Esophagus muscularis mucosa (tissue), 4 donors: ENCODE results near the gene UMPS. TPM values are rescaled to one million over a fixed set of nuclear protein-coding genes. Genes with fewer than 3 reads are reported as not detected.
"Not testable (repeated sequence)": the region's sequence is repeated elsewhere in the genome, so short reads cannot be mapped to it uniquely, and the experiment has no call there.

Source experiments
- DNase-seq: peaks from one replicate; pipeline ENCODE4 v3.0.0-alpha.2; 2017; ENCODE audit errors: extremely low spot score
- H3K27ac ChIP-seq, 4 donors: fragments of 200-600 bp; sonication (generic); replicated peaks in 1 of 4; 1 replicate in 3 of 4; 2 replicates in 1 of 4; pipeline ENCODE4 v1.5.1; 2016 to 2019; ENCODE audit warnings: mild to moderate bottlenecking in 1 of 4
- H3K27me3 ChIP-seq, 4 donors: fragments of 200-600 bp; sonication (generic); one replicate each; pipeline versions ENCODE4 v1.5.1 to v1.6.0; 2016 to 2019
- H3K36me3 ChIP-seq, 4 donors: fragments of 200-600 bp; sonication (generic); one replicate each; pipeline ENCODE4 v1.5.1; 2016 to 2019
- H3K4me1 ChIP-seq, 4 donors: fragments of 200-600 bp; sonication (generic); one replicate each; pipeline ENCODE4 v1.5.1; 2016 to 2019
- H3K4me3 ChIP-seq, 4 donors: fragments of 200-600 bp; sonication (generic); 1 replicate in 2 of 4; 2 replicates in 2 of 4; pipeline ENCODE4 v1.5.1; 2016 to 2019; ENCODE audit warnings: mild to moderate bottlenecking in 4 of 4, moderate library complexity in 1 of 4
- H3K9me3 ChIP-seq, 4 donors: fragments of 200-600 bp; sonication (generic); 1 replicate in 3 of 4; 2 replicates in 1 of 4; pipeline ENCODE4 v1.5.1; 2016 to 2019
- EP300 ChIP-seq: sonication (generic); formaldehyde crosslinking; IDR thresholded peaks from one replicate; pipeline ENCODE4 v1.6.1; 2017; ENCODE audit warnings: antibody characterized with exemption
- POLR2A ChIP-seq: fragments of 450-650 bp; IDR thresholded peaks from one replicate; pipeline ENCODE4 v1.6.1; 2017; ENCODE audit warnings: antibody characterized with exemption, moderate library complexity, mild to moderate bottlenecking, low read depth
- POLR2AphosphoS5 ChIP-seq, 2 donors: sonication (generic); formaldehyde crosslinking; IDR thresholded peaks; one replicate each; pipeline ENCODE4 v1.6.1; 2017; ENCODE audit warnings: antibody characterized with exemption in 2 of 2
- WGBS: methylation state at CpG from one replicate; pipeline ENCODE4 v1.1.5; 2018; 5-methylcytosine and 5-hydroxymethylcytosine counted together
- intact Hi-C: fragments of 100-400 bp; cut with DNase I; formaldehyde crosslinking; loops from one replicate; pipeline ENCODE4 v1.15.1; 2023
- total RNA-seq, 4 donors: library from RNA; depleted of rRNA; stranded (reverse); fragments of >200 nt; gene quantifications; one replicate each; pipeline versions ENCODE4 v1.1.0 to v1.2.1, GENCODE V29; 2016
- TF ChIP-seq, protein P1 (sequence below), 3 experiments: fragments of 200-600 bp in 2 of 3; fragments of 450-650 bp in 1 of 3; sonication (generic) in 2 of 3; IDR thresholded peaks; one replicate each; pipeline ENCODE4 v1.5.1; 2017 to 2019; ENCODE audit warnings: antibody characterized with exemption in 3 of 3, mild to moderate bottlenecking in 2 of 3, moderate library complexity in 1 of 3

Gene UMPS
- total RNA-seq, 4 donors from 2014 or later = 9.1 to 34.3 (median 21.1) TPM

DNA sequence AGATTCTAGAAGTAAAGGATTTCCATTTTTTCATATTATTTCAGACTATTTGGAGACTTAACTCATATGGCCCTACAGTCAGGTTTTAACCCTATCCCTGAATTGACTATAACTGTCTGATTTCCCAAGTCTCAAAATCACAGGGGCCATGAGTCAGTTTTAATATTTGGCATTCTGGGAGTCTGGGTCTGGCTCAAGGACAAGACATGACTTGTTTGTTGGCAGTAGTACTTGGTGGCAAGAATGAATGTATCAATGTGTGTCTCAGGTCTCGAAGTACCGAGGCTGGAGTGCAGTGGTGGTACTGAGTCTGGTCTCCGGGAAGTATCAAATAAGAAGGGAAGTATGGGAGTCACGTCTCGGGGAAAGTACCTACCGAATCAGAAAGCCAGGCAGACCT, 10.8 kb downstream of the UMPS start:
- H3K4me3 ChIP-seq = no peak overlapping the region
- intact Hi-C loops = no loop called here
- no peak for DNase-seq
- H3K27ac ChIP-seq = no peak overlapping the region
- H3K27me3 ChIP-seq = no peaks in the 10 kb centered on the region
- H3K9me3 ChIP-seq = no peaks in the 10 kb centered on the region
- no peak for TF ChIP-seq POLR2AphosphoS5 (IDR thresholded peaks at IDR 0.05)
- TF ChIP-seq POLR2A = no peak
- no peak for TF ChIP-seq EP300
- TF ChIP-seq, protein P1, sequence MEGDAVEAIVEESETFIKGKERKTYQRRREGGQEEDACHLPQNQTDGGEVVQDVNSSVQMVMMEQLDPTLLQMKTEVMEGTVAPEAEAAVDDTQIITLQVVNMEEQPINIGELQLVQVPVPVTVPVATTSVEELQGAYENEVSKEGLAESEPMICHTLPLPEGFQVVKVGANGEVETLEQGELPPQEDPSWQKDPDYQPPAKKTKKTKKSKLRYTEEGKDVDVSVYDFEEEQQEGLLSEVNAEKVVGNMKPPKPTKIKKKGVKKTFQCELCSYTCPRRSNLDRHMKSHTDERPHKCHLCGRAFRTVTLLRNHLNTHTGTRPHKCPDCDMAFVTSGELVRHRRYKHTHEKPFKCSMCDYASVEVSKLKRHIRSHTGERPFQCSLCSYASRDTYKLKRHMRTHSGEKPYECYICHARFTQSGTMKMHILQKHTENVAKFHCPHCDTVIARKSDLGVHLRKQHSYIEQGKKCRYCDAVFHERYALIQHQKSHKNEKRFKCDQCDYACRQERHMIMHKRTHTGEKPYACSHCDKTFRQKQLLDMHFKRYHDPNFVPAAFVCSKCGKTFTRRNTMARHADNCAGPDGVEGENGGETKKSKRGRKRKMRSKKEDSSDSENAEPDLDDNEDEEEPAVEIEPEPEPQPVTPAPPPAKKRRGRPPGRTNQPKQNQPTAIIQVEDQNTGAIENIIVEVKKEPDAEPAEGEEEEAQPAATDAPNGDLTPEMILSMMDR (IDR thresholded peaks at IDR 0.05) = no peak
- 86% methylated on average over 6 of the region's 6 CpGs for WGBS
- H3K36me3 ChIP-seq = peaks cover 40 to 95% (median 88%) of the 10 kb centered on the region in 4 donors
- H3K4me1 ChIP-seq = peaks cover 0 to 7% (median 0%) of the 10 kb centered on the region in 4 donors

DNA sequence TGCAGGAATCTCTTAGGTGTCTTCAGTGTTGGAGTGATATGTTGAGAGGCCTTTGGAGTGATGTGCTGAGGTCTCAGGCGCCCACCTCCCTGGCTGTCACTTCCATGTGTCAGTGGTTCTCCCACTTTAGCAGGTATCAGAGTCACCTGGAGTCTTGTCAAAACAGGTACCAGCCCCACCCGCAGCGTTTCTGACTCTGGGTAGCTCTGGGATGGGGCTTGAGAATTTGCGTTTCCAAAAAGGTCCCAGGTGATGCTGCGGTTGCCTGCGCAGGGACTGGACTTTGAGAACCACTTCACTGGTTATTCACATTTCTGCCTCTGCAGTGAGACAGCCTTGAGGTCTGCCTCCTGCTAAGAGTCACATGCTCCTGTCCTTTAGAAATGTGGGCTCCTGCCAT, 15.5 kb downstream of the UMPS start:
- Histone ChIP-seq H3K4me3 (no peak overlapping the region), H3K36me3 (peaks cover 24 to 69% (median 54%) of the 10 kb centered on the region in 4 donors), H3K27me3 (no peaks in the 10 kb centered on the region), H3K9me3 (no peaks in the 10 kb centered on the region), H3K27ac (no peak overlapping the region), H3K4me1 (no peaks in the 10 kb centered on the region)
- WGBS = 98% methylated on average over 6 of the region's 6 CpGs
- intact Hi-C loops = no loop called here
- DNase-seq = no peak
- TF ChIP-seq, protein P1 (IDR thresholded peaks at IDR 0.05) = no peak
- TF ChIP-seq POLR2AphosphoS5 (IDR thresholded peaks at IDR 0.05) = no peak
- no peak for TF ChIP-seq EP300
- no peak for TF ChIP-seq POLR2A

DNA sequence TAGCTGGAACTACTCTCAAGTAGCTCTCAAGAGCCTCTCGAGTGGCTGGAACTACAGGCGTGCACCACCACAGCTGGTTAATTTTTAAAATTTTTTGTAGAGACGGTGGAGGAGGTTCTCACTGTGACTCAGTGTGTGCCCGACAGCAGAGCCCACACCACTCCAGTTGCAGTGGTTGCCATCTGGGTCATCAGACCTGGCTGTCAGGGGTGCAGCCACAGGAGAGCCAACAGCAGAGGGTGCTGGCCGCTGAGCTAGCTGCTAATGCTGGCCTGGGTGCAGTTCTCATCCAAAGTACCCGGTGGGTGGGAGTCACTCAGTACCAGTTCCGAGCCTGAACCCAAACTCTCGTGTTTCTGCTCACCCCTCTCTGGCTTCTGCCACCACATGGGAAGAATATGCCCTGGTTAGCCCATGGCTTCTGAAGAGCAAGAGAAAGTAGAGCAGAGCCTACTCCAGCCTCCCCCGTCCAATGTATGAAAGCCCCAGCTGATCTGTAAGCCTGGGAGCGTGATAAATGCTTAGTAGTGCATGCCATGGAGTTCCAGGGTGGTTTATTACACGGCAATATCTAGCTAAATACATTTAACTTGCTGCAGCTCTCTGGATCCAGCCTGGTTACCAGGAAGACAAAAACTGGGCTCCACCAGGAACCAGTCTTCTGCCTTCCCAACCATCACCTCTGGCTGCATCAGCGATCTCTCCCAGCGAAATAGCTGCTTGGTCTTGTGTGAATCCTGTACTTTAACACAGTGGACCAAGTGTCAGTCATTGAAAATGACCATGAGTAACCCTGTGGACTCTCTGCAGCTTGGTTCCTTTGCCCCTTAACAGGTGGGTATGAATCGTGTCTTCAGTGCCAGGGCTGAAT, 17.1 kb downstream of the UMPS start:
- no peak for DNase-seq
- Histone ChIP-seq H3K4me1 (no peaks in the 10 kb centered on the region), H3K27ac (no peak overlapping the region), H3K9me3 (no peaks in the 10 kb centered on the region), H3K36me3 (peaks cover 17 to 53% (median 40%) of the 10 kb centered on the region in 4 donors), H3K27me3 (no peaks in the 10 kb centered on the region), H3K4me3 (no peak overlapping the region)
- WGBS = 91% methylated on average over 13 of the region's 14 CpGs
- intact Hi-C loops = no loop called here
- TF ChIP-seq EP300 (no peak), POLR2A (no peak), POLR2AphosphoS5 (IDR thresholded peaks at IDR 0.05) (no peak)
- TF ChIP-seq, protein P1 (IDR thresholded peaks at IDR 0.05) = no peak

DNA sequence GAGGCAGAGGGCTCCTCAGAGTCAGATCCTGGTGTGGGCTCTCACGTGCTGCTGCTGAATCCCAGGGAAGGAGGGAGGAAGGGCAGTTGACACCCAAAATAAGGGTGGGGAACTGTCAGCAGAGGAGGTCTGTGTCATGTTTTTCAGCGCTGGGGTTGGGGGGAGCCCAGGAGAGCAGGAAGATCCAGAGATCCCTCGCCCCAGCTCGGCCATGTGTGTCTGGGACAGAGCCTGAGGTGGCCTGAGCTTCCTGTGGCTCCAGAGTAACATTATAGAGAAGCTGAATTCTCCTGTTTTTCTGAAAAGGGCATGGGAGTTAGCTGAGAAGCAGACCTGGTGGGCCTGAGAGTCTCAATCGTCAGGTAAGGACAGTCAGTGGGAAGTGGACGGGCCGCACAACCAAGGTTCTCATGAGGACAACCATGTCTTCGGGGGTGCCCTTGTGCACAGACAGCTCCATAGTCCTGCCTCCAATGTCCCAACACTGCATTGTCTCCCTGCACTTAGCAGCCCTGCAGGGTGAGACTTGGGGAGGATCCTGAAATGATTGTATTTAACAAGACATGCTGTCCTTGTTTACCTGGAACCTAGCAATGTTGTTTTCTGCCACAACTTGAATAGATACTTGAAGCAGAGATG, 18.4 kb downstream of the UMPS start:
- no peak overlapping the region for H3K27ac ChIP-seq
- 86% methylated on average over 6 of the region's 8 CpGs for WGBS
- no peak for TF ChIP-seq POLR2AphosphoS5 (IDR thresholded peaks at IDR 0.05)
- TF ChIP-seq POLR2A = no peak
- no peak for DNase-seq
- intact Hi-C loops = no loop called here
- H3K4me1 ChIP-seq = no peaks in the 10 kb centered on the region
- H3K27me3 ChIP-seq = no peaks in the 10 kb centered on the region
- no peaks in the 10 kb centered on the region for H3K9me3 ChIP-seq
- peaks cover 17 to 39% (median 30%) of the 10 kb centered on the region in 4 donors for H3K36me3 ChIP-seq
- H3K4me3 ChIP-seq = no peak overlapping the region

DNA sequence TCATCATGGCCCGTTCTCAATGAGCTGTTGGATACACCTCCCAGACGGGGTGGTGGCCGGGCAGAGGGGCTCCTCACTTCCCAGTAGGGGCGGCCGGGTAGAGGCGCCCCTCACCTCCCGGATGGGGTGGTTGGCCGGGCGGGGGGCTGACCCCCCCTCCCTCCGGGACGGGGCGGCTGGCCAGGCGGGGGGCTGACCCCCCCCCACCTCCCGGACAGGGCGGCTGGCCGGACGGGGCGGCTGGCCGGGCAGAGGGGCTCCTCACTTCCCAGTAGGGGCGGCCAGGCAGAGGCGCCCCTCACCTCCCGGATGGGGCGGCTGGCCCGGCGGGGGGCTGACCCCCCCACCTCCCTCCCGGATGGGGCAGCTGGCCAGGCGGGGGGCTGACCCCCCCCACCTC, 19.6 kb downstream of the UMPS start:
- H3K9me3 ChIP-seq, H3K27me3 ChIP-seq, H3K27ac ChIP-seq, intact Hi-C loops, DNase-seq, H3K4me1 ChIP-seq, H3K4me3 ChIP-seq: not testable (repeated sequence)
- WGBS = 93% methylated on average over 3 of the region's 27 CpGs
- peaks cover 8 to 27% (median 18%) of the 10 kb centered on the region in 4 donors for H3K36me3 ChIP-seq
